GM10847 (cell line): ENCODE data around the gene CD96.

Experiments
- POLR2A ChIP-seq: IDR thresholded peaks from 2 replicates; pipeline ENCODE4 v1.6.1; 2011; ENCODE audit not compliant: insufficient read length; ENCODE audit errors: extremely low read depth

Gene CD96

GRCh38 chr3:111619833-111620232 is 77.8 kb downstream of the CD96 start:
- TF ChIP-seq POLR2A = no peak

- no peak for TF ChIP-seq POLR2A
Observed at GRCh38 chr3:111621535-111621934, 79.5 kb downstream of the CD96 start.

GRCh38 chr3:111627092-111627491 is 85.1 kb downstream of the CD96 start:
- TF ChIP-seq POLR2A = no peak

- no peak for TF ChIP-seq POLR2A
Observed at GRCh38 chr3:111635403-111635802, 93.4 kb downstream of the CD96 start.

GRCh38 chr3:111636366-111636885 is 94.4 kb downstream of the CD96 start:
- no peak for TF ChIP-seq POLR2A

- TF ChIP-seq POLR2A = no peak
Observed at GRCh38 chr3:111639316-111639715, 97.3 kb downstream of the CD96 start.

GRCh38 chr3:111648991-111649579 is 107.1 kb downstream of the CD96 start:
- no peak for TF ChIP-seq POLR2A

- no peak for TF ChIP-seq POLR2A
Observed at GRCh38 chr3:111650378-111651275, 108.6 kb downstream of the CD96 start.

- TF ChIP-seq POLR2A = no peak
Observed at GRCh38 chr3:111652492-111653180, 110.6 kb downstream of the CD96 start.

- no peak for TF ChIP-seq POLR2A
Observed at GRCh38 chr3:111653766-111654165, 111.8 kb downstream of the CD96 start.

- no peak for TF ChIP-seq POLR2A
Observed at GRCh38 chr3:111662012-111662411, 120.0 kb downstream of the CD96 start.

- no peak for TF ChIP-seq POLR2A
Observed at GRCh38 chr3:111662907-111663306, 120.9 kb downstream of the CD96 start.

GRCh38 chr3:111666041-111666735 is 124.2 kb downstream of the CD96 start:
- TF ChIP-seq POLR2A = no peak

- no peak for TF ChIP-seq POLR2A
Observed at GRCh38 chr3:111667170-111667569, 125.2 kb downstream of the CD96 start.

GRCh38 chr3:111667621-111668239 is 125.7 kb downstream of the CD96 start:
- no peak for TF ChIP-seq POLR2A
